OCI-LY1 (cell line): ENCODE results near the gene ASB13.

Experiments used
- H2AFZ ChIP-seq: fragments of 200-600 bp; sonication (generic), shearing (Covaris generic); 2 replicates; pipeline ENCODE4 v1.6.0; 2014; ENCODE audit warnings: antibody characterized with exemption, mild to moderate bottlenecking, low read length
- H3F3A ChIP-seq: fragments of 200-600 bp; sonication (generic), shearing (Covaris generic); 2 replicates; pipeline ENCODE4 v1.6.0; 2014; ENCODE audit warnings: mild to moderate bottlenecking, antibody characterized with exemption, low read length, moderate library complexity; ENCODE audit not compliant: insufficient read depth
- H3K27ac ChIP-seq: fragments of 200-600 bp; sonication (generic); 2 replicates; pipeline ENCODE4 v1.5.1; 2014; ENCODE audit warnings: low read length, mixed run types, mild to moderate bottlenecking, low read depth; ENCODE audit not compliant: poor library complexity, severe bottlenecking
- H3K27me3 ChIP-seq: fragments of 200-600 bp; sonication (generic); 2 replicates; pipeline ENCODE4 v1.6.0; 2014; ENCODE audit warnings: antibody characterized with exemption, mild to moderate bottlenecking, low read length, moderate library complexity; ENCODE audit not compliant: insufficient read depth
- H3K36me3 ChIP-seq: fragments of 200-600 bp; sonication (generic); 2 replicates; pipeline ENCODE4 v1.6.1; 2014; ENCODE audit warnings: mild to moderate bottlenecking, antibody characterized with exemption, low read length, moderate library complexity, mixed read lengths; ENCODE audit not compliant: insufficient read depth
- H3K4me1 ChIP-seq: fragments of 200-600 bp; sonication (generic); 2 replicates; pipeline ENCODE4 v1.5.1; 2014; ENCODE audit warnings: mild to moderate bottlenecking, low read length, moderate library complexity; ENCODE audit not compliant: insufficient read depth, severe bottlenecking
- H3K4me2 ChIP-seq: fragments of 200-600 bp; sonication (generic), shearing (Covaris generic); 2 replicates; pipeline ENCODE4 v1.6.1; 2014; ENCODE audit warnings: low read length
- H3K4me3 ChIP-seq: fragments of 200-600 bp; sonication (generic); 2 replicates; pipeline ENCODE4 v1.5.1; 2014; ENCODE audit warnings: low read length, low read depth, mild to moderate bottlenecking, mixed read lengths; ENCODE audit not compliant: poor library complexity, severe bottlenecking
- H3K79me2 ChIP-seq: fragments of 200-600 bp; shearing (Covaris generic); 2 replicates; pipeline ENCODE4 v1.6.1; 2016; ENCODE audit warnings: mixed run types, low read length, mixed read lengths; ENCODE audit not compliant: insufficient read depth
- H3K9ac ChIP-seq: fragments of 200-600 bp; sonication (generic), shearing (Covaris generic); 2 replicates; pipeline ENCODE4 v1.6.1; 2014; ENCODE audit warnings: mild to moderate bottlenecking, low read length, mixed read lengths
- H3K9me2 ChIP-seq: fragments of 200-600 bp; sonication (generic), shearing (Covaris generic); 2 replicates; pipeline ENCODE4 v1.6.1; 2014; ENCODE audit warnings: low read depth, mild to moderate bottlenecking, low read length, mixed read lengths
- H3K9me3 ChIP-seq: fragments of 200-600 bp; shearing (Covaris generic); 2 replicates; pipeline ENCODE4 v1.6.1; 2014; ENCODE audit warnings: low read length, mixed read lengths
- H4K20me1 ChIP-seq: fragments of 200-600 bp; sonication (generic), shearing (Covaris generic); 2 replicates; pipeline ENCODE4 v1.6.0; 2016; ENCODE audit warnings: mild to moderate bottlenecking, low read length; ENCODE audit not compliant: insufficient read depth
- EZH2 ChIP-seq: fragments of 200-600 bp; sonication (generic), shearing (Covaris generic); IDR thresholded peaks from 2 replicates; pipeline ENCODE4 v1.8.0; 2017; ENCODE audit warnings: borderline replicate concordance, mixed run types, mild to moderate bottlenecking, antibody characterized with exemption, low read length, moderate library complexity, mixed read lengths
- TF ChIP-seq, protein P1 (sequence below): fragments of 200-600 bp; sonication (generic), shearing (Covaris generic); IDR thresholded peaks from 2 replicates; pipeline ENCODE4 v1.5.1; 2017; ENCODE audit warnings: mild to moderate bottlenecking, antibody characterized with exemption, low read length, moderate library complexity, mixed read lengths

ASB13 gene

DNA sequence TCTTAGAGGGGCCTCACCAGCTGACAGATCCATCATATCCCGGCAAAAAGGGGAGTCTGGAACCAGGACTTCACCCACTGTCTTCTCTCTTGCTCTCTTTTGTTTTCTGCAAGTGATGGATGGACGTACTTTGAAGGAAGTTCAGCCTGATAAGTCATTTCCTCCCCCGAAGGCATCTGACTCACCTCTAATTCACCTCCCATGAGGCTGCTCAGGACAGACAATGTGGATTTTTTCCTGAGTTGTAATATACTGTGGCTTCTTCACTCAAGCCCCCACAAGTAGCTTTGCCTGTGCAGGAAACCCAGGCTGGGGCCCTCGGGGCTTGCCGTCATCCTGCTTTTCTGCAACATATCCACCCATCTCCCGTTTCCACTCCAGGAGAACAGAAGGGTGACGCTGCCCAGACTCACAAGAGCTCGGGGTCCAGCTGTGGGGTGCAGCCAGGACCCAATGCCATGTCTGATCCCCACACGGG lies 70.4 kb downstream of the ASB13 start:
- Histone ChIP-seq H3K9me3 (no peaks in the 10 kb centered on the region), H3K79me2 (no peaks in the 10 kb centered on the region), H2AFZ (no peak overlapping the region), H3K4me1 (no peaks in the 10 kb centered on the region), H3K4me2 (no peak overlapping the region), H3K27me3 (no peaks in the 10 kb centered on the region; the same call in 1 of the 2 replicates), H3F3A (no peaks in the 10 kb centered on the region), H3K36me3 (no peaks in the 10 kb centered on the region), H3K9me2 (no peaks in the 10 kb centered on the region), H3K27ac (no peak overlapping the region), H4K20me1 (no peaks in the 10 kb centered on the region), H3K4me3 (no peak overlapping the region), H3K9ac (no peak overlapping the region)
- no peak for TF ChIP-seq EZH2
- TF ChIP-seq, protein P1, sequence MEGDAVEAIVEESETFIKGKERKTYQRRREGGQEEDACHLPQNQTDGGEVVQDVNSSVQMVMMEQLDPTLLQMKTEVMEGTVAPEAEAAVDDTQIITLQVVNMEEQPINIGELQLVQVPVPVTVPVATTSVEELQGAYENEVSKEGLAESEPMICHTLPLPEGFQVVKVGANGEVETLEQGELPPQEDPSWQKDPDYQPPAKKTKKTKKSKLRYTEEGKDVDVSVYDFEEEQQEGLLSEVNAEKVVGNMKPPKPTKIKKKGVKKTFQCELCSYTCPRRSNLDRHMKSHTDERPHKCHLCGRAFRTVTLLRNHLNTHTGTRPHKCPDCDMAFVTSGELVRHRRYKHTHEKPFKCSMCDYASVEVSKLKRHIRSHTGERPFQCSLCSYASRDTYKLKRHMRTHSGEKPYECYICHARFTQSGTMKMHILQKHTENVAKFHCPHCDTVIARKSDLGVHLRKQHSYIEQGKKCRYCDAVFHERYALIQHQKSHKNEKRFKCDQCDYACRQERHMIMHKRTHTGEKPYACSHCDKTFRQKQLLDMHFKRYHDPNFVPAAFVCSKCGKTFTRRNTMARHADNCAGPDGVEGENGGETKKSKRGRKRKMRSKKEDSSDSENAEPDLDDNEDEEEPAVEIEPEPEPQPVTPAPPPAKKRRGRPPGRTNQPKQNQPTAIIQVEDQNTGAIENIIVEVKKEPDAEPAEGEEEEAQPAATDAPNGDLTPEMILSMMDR = no peak

DNA sequence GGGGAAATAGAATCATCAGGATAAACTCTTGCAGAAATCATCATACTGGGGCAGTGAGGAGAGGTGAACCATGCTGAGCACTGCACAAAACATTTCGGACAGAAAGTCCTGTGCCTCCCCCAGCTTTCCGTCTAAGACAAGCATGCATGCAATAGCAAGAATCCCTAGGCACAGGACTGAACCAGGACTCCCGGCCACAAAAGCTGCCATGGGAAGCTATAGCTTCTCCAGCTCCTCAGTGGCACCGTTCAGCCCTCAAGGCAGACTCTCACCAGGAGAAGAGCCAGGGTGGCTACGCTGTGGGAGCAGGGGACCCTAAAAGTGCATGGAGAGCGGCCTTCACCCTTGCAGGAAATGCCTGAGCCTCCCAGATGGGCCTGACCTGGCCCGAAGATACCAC lies 70.8 kb downstream of the ASB13 start:
- no peak overlapping the region for H3K4me3 ChIP-seq
- no peaks in the 10 kb centered on the region for H3K9me2 ChIP-seq
- no peaks in the 10 kb centered on the region for H3K9me3 ChIP-seq
- H4K20me1 ChIP-seq = no peaks in the 10 kb centered on the region
- H3K27me3 ChIP-seq = no peaks in the 10 kb centered on the region; the same call in 1 of the 2 replicates
- no peaks in the 10 kb centered on the region for H3K4me1 ChIP-seq
- H3K4me2 ChIP-seq = no peak overlapping the region
- H3F3A ChIP-seq = no peaks in the 10 kb centered on the region
- TF ChIP-seq, protein P1 = no peak
- no peak for TF ChIP-seq EZH2
- no peak overlapping the region for H2AFZ ChIP-seq
- no peaks in the 10 kb centered on the region for H3K36me3 ChIP-seq
- H3K79me2 ChIP-seq = no peaks in the 10 kb centered on the region
- H3K27ac ChIP-seq = no peak overlapping the region
- no peak overlapping the region for H3K9ac ChIP-seq

DNA sequence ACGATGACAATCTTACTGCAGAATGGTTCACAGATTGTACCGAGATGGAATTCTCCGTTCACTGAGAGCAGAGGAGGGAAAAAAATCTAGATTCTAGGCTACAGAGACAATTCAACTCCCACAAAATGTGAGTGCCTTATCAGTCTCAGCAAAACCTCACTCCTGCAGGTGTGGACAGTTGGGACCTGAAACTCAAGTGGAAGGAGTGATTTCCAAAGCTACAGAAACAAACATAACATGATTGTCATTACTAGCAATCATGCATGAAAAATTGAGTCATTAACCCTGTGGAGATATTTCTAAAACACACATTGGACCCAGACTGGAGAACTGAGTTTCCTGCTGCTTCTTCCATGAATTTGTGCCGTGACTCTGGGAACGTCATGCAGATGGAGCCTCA lies 71.3 kb downstream of the ASB13 start:
- H2AFZ ChIP-seq = no peak overlapping the region
- no peak overlapping the region for H3K9ac ChIP-seq
- no peaks in the 10 kb centered on the region for H3K9me2 ChIP-seq
- H3K9me3 ChIP-seq = no peaks in the 10 kb centered on the region
- no peak overlapping the region for H3K4me2 ChIP-seq
- no peaks in the 10 kb centered on the region; the same call in 1 of the 2 replicates for H3K27me3 ChIP-seq
- H4K20me1 ChIP-seq = no peaks in the 10 kb centered on the region
- no peaks in the 10 kb centered on the region for H3F3A ChIP-seq
- H3K27ac ChIP-seq = no peak overlapping the region
- no peaks in the 10 kb centered on the region for H3K36me3 ChIP-seq
- no peaks in the 10 kb centered on the region for H3K79me2 ChIP-seq
- H3K4me3 ChIP-seq = no peak overlapping the region
- no peaks in the 10 kb centered on the region for H3K4me1 ChIP-seq
- no peak for TF ChIP-seq EZH2
- TF ChIP-seq, protein P1 = no peak
